Loucy (cell line): Measurements from ENCODE around the gene SMOC1.

ENCODE experiments used
- H2AFZ ChIP-seq: fragments of 200-600 bp; sonication (generic); 2 replicates; pipeline ENCODE4 v1.6.0; 2016; ENCODE audit warnings: antibody characterized with exemption, mild to moderate bottlenecking, low read length, moderate library complexity
- H3F3A ChIP-seq: fragments of 200-600 bp; 2 replicates; pipeline ENCODE4 v1.6.0; 2016; ENCODE audit warnings: antibody characterized with exemption, low read depth, mild to moderate bottlenecking
- H3K27me3 ChIP-seq: fragments of 200-600 bp; sonication (generic); 2 replicates; pipeline ENCODE4 v1.6.1; 2014; ENCODE audit warnings: low read length, mild to moderate bottlenecking; ENCODE audit not compliant: insufficient read depth, poor library complexity, severe bottlenecking
- H3K36me3 ChIP-seq: fragments of 200-600 bp; sonication (generic); 2 replicates; pipeline ENCODE4 v1.6.1; 2016; ENCODE audit warnings: low read length; ENCODE audit not compliant: insufficient read depth
- H3K4me1 ChIP-seq: fragments of 200-600 bp; sonication (generic); 2 replicates; pipeline ENCODE4 v1.5.1; 2014; ENCODE audit warnings: low read length, mild to moderate bottlenecking; ENCODE audit not compliant: insufficient read depth, poor library complexity, severe bottlenecking
- H3K4me2 ChIP-seq: fragments of 200-600 bp; sonication (generic); 2 replicates; pipeline ENCODE4 v1.6.0; 2014; ENCODE audit warnings: antibody characterized with exemption, low read length, low read depth, mild to moderate bottlenecking; ENCODE audit not compliant: poor library complexity, severe bottlenecking
- H3K4me3 ChIP-seq: fragments of 200-600 bp; sonication (generic); 2 replicates; pipeline ENCODE4 v1.5.1; 2014; ENCODE audit warnings: low read length, mild to moderate bottlenecking, mixed read lengths; ENCODE audit not compliant: poor library complexity, severe bottlenecking
- H3K79me2 ChIP-seq: fragments of 200-600 bp; sonication (generic); 2 replicates; pipeline ENCODE4 v1.6.1; 2014; ENCODE audit warnings: low read length; ENCODE audit not compliant: insufficient read depth
- H3K9ac ChIP-seq: fragments of 200-600 bp; sonication (generic); 2 replicates; pipeline ENCODE4 v1.6.0; 2014; ENCODE audit warnings: mild to moderate bottlenecking, low read depth, low read length, moderate library complexity; ENCODE audit not compliant: poor library complexity, severe bottlenecking
- H3K9me2 ChIP-seq: fragments of 200-600 bp; sonication (generic); replicated peaks from 2 replicates; pipeline ENCODE4 v1.6.1; 2016; ENCODE audit warnings: low read depth, low read length, mixed read lengths
- H3K9me3 ChIP-seq: fragments of 200-600 bp; sonication (generic); 2 replicates; pipeline ENCODE4 v1.6.1; 2014; ENCODE audit warnings: mild to moderate bottlenecking, antibody characterized with exemption, low read length, low read depth; ENCODE audit not compliant: insufficient read depth
- H4K20me1 ChIP-seq: fragments of 200-600 bp; sonication (generic); 2 replicates; pipeline ENCODE4 v1.6.0; 2014; ENCODE audit warnings: antibody characterized with exemption, low read length, mild to moderate bottlenecking; ENCODE audit not compliant: insufficient read depth, poor library complexity, severe bottlenecking
- EZH2phosphoT487 ChIP-seq: fragments of 200-600 bp; IDR thresholded peaks from 2 replicates; pipeline ENCODE4 v1.6.1; 2018; ENCODE audit warnings: antibody characterized with exemption, mild to moderate bottlenecking, moderate library complexity, borderline replicate concordance
- TF ChIP-seq, protein P1 (sequence below): fragments of 200-600 bp; sonication (generic); conservative IDR thresholded peaks from 2 replicates; pipeline ENCODE4 v1.5.1; 2014; ENCODE audit warnings: mild to moderate bottlenecking, antibody characterized with exemption, low read length

SMOC1 gene

DNA sequence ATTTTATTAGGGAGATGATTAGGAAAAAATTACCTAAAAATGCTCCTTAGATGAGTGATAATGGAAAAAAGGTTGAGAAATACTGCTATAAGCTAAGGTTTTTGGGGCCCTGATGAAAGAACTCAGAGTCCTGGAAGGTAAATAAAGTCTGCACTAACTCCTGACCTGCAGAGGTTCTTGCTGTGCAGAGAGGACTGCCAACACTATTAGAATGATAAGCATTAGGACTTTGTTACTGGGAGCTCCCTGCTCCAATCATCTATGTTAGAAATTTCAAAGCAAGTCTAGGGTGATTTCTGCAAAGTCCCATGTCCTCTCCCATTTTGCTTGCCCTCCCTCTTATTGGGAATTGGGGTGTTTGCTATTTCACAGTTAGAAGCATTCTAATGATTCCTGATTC lies 112.2 kb downstream of the SMOC1 start:
- H4K20me1 ChIP-seq: no peaks in the 10 kb centered on the region
- H3K9ac ChIP-seq: no peak overlapping the region
- H3K9me2 ChIP-seq: no peaks in the 10 kb centered on the region
- no peak overlapping the region for H3K4me2 ChIP-seq
- H3K4me3 ChIP-seq: no peak overlapping the region
- no peak overlapping the region for H2AFZ ChIP-seq
- H3K36me3 ChIP-seq: no peaks in the 10 kb centered on the region
- no peaks in the 10 kb centered on the region for H3K9me3 ChIP-seq
- no peak for TF ChIP-seq EZH2phosphoT487
- TF ChIP-seq, protein P1, sequence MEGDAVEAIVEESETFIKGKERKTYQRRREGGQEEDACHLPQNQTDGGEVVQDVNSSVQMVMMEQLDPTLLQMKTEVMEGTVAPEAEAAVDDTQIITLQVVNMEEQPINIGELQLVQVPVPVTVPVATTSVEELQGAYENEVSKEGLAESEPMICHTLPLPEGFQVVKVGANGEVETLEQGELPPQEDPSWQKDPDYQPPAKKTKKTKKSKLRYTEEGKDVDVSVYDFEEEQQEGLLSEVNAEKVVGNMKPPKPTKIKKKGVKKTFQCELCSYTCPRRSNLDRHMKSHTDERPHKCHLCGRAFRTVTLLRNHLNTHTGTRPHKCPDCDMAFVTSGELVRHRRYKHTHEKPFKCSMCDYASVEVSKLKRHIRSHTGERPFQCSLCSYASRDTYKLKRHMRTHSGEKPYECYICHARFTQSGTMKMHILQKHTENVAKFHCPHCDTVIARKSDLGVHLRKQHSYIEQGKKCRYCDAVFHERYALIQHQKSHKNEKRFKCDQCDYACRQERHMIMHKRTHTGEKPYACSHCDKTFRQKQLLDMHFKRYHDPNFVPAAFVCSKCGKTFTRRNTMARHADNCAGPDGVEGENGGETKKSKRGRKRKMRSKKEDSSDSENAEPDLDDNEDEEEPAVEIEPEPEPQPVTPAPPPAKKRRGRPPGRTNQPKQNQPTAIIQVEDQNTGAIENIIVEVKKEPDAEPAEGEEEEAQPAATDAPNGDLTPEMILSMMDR: no peak
- H3K79me2 ChIP-seq: no peaks in the 10 kb centered on the region
- H3F3A ChIP-seq: no peaks in the 10 kb centered on the region
- H3K4me1 ChIP-seq: no peaks in the 10 kb centered on the region
- no peaks in the 10 kb centered on the region for H3K27me3 ChIP-seq

DNA sequence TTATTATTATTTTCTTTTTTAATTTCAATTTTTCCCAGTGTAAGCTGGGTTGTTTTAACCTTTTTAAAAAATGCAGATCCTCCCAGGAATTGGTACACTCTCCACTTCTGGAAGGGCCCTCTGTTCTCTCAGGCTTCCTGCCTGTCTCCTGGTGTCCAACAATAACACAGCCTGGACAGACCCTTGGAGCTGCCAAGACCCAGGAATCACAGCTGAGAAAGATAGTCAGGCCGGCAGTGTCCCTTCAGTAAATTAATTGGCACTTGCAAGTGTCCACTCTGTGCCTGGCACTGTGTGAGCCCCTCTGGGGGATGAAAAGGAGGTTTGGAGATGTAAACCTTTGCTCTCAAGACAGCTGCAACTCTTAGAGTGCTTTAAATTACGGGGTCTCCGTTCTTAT lies 113.3 kb downstream of the SMOC1 start:
- Histone ChIP-seq H3K9me2 (no peaks in the 10 kb centered on the region), H3F3A (no peaks in the 10 kb centered on the region), H3K36me3 (no peaks in the 10 kb centered on the region), H3K4me2 (no peak overlapping the region), H3K4me3 (no peak overlapping the region), H3K27me3 (no peaks in the 10 kb centered on the region), H2AFZ (no peak overlapping the region), H3K9ac (no peak overlapping the region), H4K20me1 (no peaks in the 10 kb centered on the region), H3K9me3 (no peaks in the 10 kb centered on the region), H3K79me2 (no peaks in the 10 kb centered on the region), H3K4me1 (no peaks in the 10 kb centered on the region)
- TF ChIP-seq, protein P1: no peak
- no peak for TF ChIP-seq EZH2phosphoT487

DNA sequence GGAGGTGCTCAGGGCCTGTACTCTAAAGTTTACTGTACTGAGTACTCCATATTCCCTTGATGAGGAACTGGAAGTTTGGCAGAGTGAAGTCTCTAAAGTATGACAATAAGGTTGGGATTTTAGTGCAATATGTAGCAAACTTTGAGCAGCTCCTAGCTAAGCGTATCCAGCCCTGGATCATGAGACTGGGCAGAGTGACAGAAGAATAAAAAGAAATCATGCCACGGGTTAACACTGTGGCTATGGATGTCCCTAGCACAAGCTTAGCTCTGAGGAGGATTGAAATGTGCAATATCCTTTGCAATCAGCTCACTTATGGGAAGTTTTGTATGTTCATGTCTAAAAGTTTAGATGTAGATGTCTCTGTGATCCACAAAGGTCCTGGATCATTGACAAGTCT lies 114.1 kb downstream of the SMOC1 start:
- no peaks in the 10 kb centered on the region for H3K36me3 ChIP-seq

More for the DNA sequence above, 114.1 kb downstream of the SMOC1 start:
- Histone ChIP-seq H3F3A (no peaks in the 10 kb centered on the region), H3K4me3 (no peak overlapping the region), H3K27me3 (no peaks in the 10 kb centered on the region), H4K20me1 (no peaks in the 10 kb centered on the region), H3K4me1 (no peaks in the 10 kb centered on the region), H3K79me2 (no peaks in the 10 kb centered on the region), H3K9me2 (no peaks in the 10 kb centered on the region), H3K4me2 (no peak overlapping the region), H2AFZ (no peak overlapping the region), H3K9ac (no peak overlapping the region), H3K9me3 (no peaks in the 10 kb centered on the region)
- TF ChIP-seq, protein P1: no peak
- no peak for TF ChIP-seq EZH2phosphoT487
